ENCODE data around the gene CNN2. TPM values are rescaled to one million over a fixed set of nuclear protein-coding genes. Genes with fewer than 3 reads are reported as not detected.

Gene CNN2
- polyA plus RNA-seq, 4 donors: 161 to 205 (median 176) TPM

DNA sequence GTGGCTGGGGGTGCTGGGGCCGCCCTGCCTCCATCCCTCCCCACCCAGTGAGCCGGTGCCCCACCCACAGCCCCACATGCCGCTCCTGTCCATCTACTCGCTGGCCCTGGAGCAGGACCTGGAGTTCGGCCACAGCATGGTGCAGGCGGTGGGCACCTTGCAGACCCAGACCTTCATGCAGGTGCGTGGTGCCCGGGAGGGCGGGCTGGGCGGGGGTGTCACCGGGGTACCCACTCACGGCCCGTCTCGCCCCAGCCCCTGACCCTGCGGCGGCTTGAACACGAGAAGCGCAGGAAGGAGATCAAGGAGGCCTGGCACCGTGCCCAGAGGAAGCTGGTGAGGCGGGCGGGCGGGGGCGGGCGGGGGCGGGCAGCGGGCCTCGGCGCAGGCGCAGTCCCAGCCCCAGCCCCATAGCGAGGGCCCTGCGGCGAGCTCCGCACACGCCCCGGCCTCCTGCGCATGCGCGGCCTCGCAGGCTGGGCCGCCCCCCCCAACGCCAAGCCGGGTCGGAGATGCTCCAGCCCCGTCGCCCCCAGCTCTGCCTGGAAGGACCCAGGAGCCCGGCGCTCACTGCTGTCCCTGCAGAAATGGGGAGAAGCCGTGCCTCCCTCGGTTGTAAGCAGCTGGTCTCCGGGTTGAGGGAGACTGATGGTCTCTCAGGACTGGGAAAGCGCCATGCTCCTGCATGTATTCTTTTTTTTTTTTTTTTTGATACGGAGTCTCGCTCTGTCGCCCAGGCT lies 48.3 kb downstream of the CNN2 start:
- DNase-seq (ENCODE audit: low read depth in 4 of 4, low spot score in 3 of 4): no peak

DNA sequence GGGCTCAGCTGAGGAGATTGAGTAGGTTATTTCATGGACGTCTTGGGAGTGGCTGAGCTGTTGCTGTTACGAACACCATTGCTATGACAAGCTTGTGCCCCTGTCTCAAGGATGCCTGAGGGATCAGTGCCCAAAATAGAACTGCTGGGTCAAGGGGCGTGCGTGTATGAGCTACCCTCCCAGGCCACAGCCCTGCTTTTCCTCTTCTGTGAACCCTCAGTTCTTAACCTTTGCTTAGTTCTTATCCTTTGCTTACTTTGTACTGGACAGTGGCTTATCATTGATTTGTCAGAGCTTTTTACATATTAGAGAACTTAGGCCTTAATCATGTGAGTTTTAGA lies 49.6 kb downstream of the CNN2 start:
- no peak for DNase-seq (ENCODE audit: low read depth in 4 of 4, low spot score in 3 of 4)

DNA sequence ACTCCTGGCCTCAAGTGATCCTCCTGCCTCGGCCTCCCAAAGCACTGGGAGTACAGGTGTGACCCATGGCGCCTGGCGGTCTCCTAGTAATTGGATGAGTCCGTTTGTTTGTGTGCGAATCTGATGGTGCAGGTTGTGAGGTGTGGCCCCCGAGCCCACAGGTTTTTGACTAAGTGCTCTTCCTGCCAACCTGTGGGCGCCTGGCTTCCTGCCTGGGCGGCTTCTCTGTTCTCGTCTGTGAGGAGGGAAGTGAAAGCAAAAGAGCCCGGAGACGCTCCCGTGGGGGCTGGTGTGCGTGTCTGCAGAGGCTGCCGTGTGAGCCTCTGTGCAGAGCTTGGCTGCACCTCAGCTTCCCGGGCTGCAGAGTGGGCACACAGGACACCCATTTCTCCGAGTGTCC lies 50.5 kb downstream of the CNN2 start:
- DNase-seq (ENCODE audit: low read depth in 4 of 4, low spot score in 3 of 4): no peak

DNA sequence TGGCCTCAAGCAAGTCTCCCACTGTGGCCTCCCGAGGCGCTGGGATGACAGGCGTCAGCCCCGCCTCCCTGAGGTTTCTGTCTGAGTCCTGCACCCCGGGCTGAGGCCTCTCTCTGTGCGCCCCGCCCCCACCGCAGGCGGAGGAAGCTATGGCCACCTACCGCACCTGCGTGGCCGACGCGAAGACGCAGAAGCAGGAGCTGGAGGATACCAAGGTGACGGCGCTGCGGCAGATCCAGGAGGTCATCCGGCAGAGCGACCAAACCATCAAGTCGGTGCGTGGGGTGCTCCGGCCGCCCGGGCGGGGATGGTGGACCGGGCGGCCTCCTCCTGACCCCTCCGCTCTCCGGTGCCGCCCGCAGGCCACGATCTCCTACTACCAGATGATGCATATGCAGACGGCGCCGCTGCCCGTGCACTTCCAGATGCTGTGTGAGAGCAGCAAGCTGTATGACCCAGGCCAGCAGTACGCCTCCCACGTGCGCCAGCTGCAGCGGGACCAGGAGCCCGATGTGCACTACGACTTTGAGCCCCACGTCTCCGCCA lies 53.2 kb downstream of the CNN2 start:
- no peak for DNase-seq (ENCODE audit: low read depth in 4 of 4, low spot score in 3 of 4)

DNA sequence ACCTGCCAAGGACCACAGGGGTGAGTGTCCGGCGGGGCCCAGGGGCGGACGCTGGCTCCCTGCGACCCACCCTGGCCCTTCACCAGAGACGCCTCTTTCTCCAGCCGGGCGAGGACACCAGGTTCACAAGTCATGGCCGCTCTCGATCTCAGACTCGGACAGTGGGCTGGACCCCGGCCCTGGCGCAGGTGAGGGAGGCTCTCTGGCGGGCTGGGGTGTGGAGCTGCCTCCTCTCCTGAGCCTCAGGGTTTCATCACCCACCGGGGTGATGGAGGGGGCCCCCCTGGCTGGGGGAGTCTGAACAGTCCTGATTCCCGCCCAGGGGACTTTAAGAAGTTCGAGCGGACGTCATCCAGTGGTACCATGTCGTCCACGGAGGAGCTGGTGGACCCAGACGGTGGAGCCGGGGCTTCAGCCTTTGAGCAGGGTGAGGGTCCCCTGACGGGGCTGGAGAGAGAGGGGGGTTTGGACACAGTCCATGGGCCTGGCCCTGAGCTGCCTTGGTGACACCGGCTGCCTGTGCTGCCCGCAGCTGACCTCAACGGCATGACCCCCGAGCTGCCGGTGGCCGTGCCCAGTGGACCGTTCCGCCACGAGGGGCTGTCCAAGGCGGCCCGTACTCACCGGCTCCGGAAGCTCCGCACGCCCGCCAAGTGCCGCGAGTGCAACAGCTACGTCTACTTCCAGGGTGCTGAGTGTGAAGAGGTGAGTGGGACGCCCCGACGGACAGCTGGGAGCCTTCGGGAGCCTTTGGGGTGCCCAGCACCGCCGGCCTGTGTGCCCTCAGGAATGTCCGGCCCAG lies 54.2 kb downstream of the CNN2 start:
- no peak for DNase-seq (ENCODE audit: low read depth in 4 of 4, low spot score in 3 of 4)

DNA sequence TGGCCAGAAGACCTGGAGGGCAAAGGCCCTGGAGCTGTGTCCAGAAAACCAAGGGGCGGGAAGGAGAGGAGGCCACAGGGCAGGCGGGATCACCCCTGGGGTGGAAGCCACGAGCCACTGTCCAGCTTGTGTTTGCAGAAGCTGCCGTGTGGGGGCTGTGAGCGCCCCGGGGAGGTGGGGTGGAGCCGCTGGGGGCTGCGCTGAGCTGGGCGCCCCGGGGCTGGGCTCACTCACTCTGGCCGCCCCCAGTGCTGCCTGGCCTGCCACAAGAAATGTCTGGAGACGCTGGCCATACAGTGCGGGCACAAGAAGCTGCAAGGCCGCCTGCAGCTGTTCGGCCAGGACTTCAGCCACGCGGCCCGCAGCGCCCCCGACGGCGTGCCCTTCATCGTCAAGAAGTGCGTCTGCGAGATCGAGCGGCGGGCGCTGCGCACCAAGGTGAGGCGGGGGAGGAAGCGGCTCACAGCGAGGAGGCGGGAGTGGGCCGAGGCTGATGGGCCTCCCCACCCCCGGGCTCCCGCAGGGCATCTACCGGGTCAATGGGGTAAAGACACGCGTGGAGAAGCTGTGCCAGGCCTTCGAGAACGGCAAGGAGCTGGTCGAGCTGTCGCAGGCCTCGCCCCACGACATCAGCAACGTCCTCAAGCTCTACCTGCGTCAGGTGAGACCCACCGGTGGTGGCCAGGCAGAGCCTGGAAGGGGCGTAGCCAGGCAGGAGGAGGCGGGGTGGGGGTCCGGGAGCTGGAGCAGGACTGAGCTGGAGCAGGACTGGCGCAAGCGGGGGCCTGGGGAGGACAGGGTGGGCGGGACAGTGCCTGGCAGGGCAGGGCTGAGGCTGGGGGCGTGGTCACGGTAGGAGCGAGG lies 55.1 kb downstream of the CNN2 start:
- DNase-seq (ENCODE audit: low read depth in 4 of 4, low spot score in 3 of 4): no peak

DNA sequence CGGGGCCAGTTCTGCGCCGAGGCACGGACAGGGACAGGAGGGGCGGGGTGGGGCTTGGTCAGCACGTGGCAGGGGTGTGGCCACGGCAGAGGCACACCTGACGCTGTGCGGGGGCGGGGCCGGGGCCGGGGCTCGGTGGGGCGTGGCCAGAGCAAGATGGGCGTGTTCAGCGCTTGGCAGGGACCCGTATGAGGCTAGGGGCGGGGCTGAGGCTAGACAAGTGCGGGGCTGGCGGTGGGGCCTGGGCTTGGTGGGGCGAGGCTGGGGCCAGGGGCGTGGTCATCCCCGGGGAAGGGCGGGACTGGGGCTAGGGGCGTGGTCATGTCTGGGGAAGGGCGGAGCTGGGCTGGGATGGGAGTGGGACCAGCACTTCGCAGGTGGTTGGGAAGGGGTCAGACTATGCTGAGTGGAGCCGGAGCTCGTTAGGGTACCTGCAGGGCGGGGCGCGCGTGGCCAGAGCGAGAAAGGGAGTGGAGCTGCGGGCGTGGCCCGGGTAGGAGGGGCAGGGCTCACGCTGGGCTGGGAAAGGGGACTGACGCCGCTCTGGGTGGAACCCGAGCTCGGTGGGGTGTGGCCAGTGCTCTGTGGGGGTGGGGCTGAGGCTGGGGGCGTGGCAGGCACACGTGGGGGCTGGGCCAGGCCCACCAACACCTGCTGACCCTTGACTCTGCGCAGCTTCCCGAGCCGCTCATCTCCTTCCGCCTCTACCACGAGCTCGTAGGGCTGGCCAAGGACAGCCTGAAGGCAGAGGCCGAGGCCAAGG lies 55.9 kb downstream of the CNN2 start:
- no peak for DNase-seq (ENCODE audit: low read depth in 4 of 4, low spot score in 3 of 4)

DNA sequence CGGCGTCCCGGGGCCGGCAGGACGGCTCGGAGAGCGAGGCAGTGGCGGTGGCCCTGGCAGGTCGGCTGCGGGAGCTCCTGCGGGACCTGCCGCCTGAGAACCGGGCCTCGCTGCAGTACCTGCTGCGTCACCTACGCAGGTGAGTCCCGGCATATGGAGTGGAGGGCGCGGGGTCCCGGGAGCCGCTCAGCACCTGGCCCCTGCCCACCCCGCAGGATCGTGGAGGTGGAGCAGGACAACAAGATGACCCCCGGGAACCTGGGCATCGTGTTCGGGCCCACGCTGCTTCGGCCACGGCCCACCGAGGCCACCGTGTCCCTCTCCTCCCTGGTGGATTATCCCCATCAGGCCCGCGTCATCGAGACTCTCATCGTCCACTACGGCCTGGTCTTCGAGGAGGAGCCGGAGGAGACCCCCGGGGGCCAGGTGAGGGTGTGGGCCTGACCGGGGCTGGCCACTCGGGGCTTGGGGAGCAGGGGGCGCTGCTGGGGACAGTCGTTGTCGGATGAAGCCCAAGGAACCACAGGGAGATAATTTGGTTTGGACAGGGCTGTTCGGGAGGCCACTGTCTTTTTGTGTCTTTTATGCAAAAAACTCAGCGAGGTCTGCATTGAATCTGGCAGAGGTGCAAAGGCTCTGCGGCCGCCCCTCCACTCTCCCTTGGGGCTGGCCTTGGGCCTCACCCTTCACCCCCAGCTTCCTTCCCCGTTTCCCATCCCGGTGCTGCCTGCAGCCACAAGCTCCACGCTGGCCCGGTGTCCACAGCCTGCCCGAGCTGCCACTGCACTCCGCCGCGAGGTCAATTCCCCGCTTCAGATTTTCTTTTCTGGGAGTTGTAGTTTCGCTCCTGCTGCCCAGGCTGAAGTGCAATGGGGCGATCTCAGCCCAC lies 56.8 kb downstream of the CNN2 start:
- no peak for DNase-seq (ENCODE audit: low read depth in 4 of 4, low spot score in 3 of 4)

DNA sequence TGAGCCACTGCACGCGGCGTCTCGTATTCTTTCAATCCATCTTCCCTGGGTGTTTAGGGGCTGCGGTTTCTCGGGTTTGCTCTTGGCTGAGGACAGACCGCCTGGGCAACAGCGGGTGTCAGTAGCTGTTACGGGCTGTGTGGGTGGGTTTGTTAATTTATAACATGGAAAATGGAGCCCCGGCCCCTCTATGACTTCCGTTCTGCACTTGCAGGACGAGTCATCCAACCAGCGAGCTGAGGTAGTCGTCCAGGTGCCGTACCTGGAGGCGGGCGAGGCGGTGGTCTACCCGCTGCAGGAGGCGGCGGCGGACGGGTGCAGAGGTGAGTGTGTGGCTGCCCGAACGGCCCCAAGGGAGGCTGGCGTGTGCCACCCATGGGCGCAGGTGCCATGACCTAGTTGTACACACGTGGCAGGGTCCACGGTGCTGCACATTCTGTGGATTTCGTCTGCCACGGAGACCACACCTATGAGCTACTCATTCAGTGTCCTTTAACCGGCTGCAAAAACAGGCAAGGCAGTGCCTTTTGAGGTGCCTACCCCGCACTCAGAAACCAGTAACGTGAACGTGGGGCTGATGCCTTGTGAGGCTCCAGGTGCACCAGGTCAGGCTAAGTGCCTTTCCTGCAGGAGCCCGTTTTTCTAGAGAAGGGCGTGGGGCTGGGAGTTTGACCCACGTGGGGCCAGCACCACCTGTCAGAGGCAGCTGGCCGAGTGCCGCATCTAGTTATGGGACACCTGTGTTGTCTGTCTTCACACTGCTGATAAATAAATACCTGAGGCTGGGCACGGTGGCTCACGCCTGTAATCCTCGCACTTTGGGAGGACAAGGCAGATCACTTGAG lies 57.8 kb downstream of the CNN2 start:
- DNase-seq (ENCODE audit: low read depth in 4 of 4, low spot score in 3 of 4): no peak

DNA sequence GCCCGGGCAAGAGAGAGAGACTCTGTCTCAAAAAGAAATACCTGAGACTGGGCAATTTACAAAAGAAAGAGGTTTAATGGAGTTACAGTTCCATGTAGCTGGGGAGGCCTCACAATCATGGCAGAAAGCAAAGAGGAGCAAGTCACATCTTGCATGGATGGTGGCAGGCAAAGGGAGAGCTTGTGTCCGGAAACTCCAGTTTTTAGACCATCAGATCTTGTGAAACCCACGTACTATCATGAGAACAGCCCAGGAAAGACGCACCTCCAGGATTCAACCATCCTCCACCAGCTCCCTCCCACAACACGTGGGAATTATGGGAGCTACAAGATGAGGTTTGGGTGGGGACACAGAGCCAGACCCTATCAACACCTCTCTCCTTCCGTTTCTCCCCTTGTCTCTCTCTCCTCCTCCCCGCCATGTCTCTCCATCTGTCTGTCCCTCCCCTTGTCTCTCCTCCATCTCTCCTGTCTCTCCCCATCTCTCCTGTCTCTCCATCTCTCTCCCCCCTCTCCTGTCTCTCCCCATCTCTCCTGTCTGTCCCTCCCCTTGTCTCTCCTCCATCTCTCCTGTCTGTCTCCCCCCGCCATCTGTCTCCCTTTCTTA lies 58.7 kb downstream of the CNN2 start:
- DNase-seq (ENCODE audit: low read depth in 4 of 4, low spot score in 3 of 4): no peak

DNA sequence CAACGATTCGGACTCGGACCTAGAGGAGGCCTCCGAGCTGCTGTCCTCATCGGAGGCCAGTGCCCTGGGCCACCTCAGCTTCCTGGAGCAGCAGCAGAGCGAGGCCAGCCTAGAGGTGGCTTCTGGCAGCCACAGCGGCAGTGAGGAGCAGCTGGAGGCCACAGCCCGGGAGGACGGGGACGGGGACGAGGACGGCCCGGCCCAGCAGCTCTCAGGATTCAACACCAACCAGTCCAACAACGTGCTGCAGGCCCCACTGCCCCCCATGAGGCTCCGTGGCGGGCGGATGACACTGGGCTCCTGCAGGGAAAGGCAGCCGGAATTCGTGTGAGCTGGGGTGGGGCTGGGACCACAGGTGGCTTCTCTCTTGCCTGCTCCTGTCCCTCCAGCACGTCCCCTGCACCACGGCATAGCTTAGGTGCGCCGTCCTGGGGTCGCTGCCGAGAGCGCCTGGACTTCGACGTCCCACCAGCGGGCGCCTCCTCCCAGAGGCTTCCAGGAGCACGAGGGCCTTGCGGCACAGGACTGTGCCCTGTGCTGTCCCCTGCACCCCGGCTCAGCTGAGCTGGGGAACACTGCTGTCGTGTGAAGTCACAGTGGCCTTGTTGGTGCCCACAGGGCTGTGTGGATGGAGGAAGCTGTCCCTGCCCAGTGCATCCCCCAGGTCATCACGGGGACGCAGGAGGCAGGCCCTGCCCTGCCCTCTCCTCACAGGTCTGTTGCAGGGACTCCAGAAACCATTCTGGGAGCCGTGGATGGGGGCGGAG lies 59.5 kb downstream of the CNN2 start:
- no peak for DNase-seq (ENCODE audit: low read depth in 4 of 4, low spot score in 3 of 4)

DNA sequence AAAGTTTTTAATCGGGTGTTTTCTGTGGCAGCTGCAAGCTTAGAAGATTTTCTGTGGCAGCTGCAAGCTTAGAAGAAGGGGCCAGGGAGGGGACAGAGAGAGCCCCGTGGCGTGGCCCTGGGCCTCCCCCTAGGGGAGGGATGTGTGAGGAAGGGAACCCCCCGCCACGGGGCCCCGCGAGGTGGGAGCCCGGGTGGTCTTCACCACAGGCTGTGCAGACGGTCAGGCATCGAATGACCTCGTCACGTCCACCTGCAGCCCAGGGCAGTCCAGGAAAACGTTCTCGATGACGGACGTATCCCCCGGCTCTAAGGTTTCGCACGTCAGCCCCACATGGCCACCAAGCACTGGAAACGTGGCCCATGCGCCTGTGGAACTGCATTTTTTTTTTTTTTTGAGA lies 60.2 kb downstream of the CNN2 start:
- no peak for DNase-seq (ENCODE audit: low read depth in 4 of 4, low spot score in 3 of 4)

DNA sequence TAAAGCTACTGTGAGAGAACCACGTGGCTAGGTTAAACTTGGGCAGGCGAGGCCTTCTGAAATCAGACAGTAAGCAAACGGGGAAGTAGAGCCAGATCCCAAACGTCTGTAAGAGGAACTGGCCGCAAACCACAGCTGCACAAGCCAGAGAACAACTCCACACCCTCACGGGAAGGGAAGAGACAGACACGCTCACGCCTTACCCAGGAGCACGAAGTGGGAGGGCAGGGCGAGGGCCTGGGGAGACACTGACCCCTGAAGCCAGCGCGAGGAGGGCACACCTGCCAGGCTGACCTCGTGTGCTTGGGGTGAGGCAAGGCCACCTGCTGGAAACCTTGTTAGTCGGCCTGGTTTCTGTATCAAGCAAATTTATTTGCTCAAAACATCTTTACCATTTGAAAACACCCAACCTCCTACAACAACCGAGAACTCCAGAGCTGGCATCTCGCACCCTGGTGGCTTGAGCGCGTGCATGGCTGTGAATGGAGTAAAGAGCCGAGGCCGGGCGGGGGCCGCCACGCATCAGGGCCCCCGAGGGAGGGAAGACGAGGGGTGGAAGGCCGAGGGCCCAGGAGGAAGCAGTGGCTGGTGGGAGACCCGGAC lies 61.5 kb downstream of the CNN2 start:
- DNase-seq (ENCODE audit: low read depth in 4 of 4, low spot score in 3 of 4): no peak

DNA sequence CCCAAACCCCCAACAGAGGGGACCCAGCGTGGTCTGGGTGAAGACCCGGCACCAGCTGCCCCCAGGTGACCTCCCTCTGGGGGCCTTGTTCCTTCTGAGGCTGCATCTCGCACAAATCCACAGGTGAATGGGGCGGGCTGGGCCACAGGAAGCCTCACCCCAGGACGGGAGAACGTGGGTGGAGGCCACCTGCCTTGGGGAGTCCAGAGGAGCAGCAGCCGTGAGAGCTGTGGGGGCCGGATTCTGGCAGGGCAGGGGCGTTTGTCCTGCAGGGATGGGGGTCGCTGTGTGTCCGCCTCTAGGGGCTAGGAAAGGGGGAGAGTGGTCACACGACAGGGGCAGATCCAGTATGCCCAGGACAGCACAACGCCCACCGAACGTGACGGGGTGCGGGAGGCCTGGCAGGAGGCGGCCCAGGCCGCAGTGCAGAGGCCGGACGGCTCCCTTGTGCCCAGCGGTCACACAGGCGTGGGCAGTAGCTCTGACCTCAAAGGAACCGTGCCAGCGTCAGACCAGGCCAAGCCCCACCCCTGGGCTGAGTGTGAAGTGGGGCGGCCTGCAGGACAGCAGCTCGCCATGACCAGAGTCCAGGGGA lies 62.1 kb downstream of the CNN2 start:
- DNase-seq (ENCODE audit: low read depth in 4 of 4, low spot score in 3 of 4): no peak
